Raji (cell line): Measurements from ENCODE around the gene STOM.

ENCODE experiments used
- POLR2A ChIP-seq: IDR thresholded peaks from 2 replicates; pipeline ENCODE4 v1.6.1; 2011; ENCODE audit warnings: low read depth, low read length, control low read depth; ENCODE audit not compliant: insufficient read depth

STOM gene

DNA sequence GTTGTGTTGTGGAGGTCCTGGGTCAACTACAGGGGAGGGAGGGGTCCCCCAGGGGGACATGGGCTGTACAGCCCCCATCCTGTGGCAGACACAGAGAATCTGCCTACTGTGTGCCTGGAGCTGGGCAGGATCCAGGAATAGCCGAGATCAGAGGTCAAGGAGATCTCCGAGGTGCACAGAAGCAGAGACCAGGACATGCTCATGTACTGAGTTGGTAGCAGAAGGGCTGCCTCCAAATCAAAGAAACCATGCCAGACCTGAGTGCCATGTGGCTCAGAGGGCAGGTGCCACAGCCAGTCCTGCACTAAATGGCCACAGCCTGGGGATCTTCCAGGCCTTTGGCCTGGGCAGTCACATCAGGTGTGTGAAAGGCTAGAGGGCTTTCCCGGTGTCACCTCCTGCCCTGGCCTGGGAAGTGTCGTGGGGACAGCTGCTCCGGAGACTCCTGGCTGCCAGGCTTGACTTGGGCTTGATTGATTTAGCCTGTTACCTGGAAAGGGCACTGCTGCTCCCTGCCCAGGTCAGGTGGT, 74.3 kb downstream of the STOM start:
- no peak for TF ChIP-seq POLR2A

DNA sequence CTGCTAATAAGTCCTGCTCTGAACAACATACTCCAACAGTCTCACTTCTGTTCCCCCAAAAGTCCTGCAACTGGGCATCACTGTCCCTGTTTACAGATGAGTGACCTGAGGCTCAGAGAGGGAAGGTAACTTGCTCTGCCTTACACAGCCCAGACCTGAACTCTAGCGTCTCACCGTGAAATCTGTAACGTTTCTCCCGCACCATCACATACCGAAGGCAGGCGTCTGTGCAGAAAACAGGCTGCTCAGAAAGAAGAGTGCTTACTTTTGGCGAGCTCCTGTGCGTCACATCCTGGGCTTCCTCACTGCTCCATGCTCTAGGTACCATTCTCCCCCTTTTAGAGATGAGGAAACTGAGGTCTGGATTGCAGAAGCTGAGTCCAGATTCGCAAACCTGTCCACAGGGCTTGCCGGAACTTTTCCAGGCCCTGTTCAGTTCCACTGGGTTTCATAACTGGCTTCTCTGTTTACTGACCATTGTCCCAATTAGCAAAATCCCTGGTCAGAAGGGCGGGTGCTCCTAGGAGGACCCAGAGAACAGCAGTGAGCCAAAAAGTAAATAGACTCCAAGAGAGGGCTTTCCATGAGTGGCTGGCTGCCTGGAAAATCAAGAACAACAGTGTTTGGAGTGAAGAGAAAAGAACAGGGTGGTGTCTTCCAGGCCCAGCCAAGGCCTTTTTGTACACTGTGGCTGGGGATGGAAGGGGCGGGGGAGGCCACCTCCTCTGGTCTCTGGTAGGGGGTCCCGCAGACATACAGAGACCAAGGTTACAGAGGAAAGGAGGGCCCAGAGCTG, 75.0 kb downstream of the STOM start:
- TF ChIP-seq POLR2A: no peak

DNA sequence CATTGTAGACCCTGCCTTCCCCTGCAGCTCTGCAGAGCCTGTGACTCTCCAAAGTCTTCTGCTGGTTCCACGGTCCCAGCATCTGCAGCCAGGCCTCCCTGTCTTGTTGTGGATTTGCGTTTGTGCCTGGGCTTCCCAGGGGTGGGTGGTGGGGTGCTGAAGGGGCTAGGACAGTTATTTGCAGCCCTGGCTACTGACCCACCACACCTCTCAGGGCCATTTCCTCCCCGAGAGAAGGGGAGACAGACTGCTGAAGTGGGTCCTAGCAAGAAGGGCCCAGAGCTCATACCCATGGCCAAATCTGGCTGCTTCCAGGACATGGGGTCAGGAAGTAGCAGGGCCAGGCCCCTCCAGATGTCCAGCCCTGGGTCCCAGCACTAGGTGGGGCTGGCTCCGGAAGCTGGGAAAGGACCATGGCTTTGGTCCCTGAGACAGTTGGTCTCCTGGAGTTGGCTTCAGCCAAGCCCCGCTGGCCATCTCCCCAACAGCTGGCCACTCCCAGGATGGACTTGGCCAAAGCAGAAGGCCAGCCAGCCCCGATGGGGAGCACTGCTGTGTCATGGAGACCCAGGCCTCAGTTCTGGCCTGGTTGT, 75.8 kb downstream of the STOM start:
- no peak for TF ChIP-seq POLR2A

DNA sequence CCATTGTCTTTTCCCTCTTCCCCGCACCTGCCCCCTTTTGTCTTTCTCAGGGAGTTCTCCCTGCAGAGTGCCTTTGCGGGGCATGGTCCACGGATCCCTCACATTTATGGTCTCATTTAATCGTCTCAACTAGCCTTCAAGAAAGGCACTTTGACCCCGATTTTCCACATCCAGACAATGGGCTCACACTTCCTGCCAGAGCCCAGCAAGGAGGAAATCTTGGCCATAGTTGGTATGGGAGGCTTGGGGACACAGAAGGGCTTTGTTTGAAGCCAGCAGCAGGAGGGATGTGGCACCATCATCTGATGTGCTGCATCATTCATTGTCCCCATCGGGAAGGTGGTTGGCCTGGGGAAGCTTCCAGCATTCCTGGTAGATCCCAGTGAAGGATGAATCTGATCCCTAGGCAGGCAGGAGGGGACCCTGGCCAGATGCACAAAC, 77.2 kb downstream of the STOM start:
- TF ChIP-seq POLR2A: no peak

DNA sequence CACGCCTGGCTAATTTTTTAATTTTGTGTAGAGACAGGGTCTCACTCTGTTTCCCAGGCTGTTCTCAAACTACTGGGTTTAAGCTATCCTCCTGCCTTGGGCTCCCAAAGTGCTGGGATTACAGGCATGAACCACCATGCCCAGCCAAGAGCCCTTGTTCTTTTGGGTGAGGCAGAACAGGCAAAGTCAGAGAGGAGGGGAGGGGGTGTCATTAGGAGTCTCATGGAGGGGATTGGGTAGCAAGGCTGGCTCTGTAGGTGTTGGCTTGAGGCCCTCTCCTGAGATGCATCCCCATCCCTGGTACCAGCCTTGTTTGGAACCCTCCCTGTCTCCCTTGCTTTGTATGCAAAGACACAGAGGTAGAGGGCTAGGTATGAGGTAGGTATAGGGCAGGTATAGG, 78.0 kb downstream of the STOM start:
- TF ChIP-seq POLR2A: no peak

DNA sequence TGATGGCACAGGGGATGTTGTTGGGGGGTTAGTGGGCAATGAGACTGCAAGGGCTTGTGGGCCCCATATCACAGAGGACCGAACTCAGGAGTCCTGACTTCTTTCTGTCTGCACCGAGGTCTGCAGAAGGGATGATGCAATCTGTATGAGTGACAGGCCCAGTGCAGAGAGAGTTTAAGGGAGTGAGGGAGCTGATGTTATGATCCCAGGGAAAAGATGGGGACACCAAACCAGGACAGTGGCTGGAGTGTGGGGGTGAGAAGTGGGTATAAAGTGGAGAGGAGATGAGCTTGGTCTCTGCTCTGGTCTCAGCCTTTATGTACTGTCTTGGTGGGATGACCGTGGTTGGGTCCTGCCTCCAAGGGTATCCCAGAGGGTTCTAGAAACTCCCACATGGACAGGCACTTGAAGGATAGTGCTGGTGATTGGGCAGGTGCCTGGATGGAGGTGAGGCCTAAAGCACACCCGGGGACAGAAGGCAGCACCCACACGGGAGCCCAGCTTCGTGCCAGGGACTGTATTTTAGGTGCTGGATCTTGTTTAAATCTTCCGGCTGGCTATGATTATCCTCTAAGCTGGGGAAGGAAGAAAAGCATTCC, 80.2 kb downstream of the STOM start:
- TF ChIP-seq POLR2A: no peak

DNA sequence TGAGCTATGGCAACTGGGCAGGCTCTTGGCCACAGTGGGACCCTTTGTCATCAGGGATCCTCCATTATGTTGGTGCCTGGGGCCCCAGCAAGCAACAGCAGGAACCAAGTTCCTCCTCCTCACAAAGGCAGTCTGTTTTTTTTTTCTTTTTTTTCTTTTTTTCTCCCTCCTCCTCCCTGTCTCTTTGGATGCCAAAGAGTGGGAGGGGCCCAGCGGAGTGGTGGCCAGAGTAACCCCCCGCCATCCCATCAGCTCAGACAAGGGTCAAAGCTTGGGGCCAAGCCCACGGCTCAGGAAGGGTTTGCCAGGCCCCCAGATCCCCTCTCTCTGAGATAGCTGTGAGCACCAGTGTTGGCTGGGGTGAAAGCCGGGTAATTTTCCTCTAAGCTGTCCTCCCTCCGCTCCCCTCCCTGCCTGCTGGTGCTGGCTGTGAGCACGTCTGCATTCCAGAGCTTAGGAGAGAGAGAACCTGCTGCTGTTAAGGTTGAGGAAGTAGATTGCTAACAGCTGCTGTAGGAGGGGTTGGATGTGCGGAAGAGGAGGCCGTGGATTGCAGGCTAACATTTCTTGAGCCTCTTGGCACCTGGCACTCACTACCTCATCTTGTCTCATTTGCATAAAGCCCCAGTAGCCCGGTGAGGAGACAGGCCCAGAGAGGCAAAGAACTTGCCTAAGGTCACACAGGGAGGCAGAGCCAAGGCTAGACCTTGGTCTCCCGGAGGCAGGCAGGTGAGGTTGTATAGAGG, 80.9 kb downstream of the STOM start:
- TF ChIP-seq POLR2A: no peak
